Daoy (cell line): Measurements from ENCODE around the gene MOGAT1. TPM values are rescaled to one million over a fixed set of nuclear protein-coding genes. Genes with fewer than 3 reads are reported as not detected.
"Not testable (repeated sequence)": the region's sequence is repeated elsewhere in the genome, so short reads cannot be mapped to it uniquely, and the experiment has no call there.

Source experiments
- DNase-seq: peaks from one replicate; pipeline ENCODE4 v3.0.0-alpha.2; 2015; ENCODE audit warnings: low read depth
- total RNA-seq: library from RNA; depleted of rRNA; stranded (reverse); fragments of >200 nt; shearing (Covaris generic); gene quantifications from 2 replicates; pipeline ENCODE4 v1.2.3, GENCODE V29; 2014

MOGAT1 gene
- total RNA-seq, 1 experiment from 2014 or later: not detected

- peak; percentile 95 for DNase-seq
Measured at GRCh38 chr2:222709191-222709891, 37.9 kb downstream of the MOGAT1 start.

GRCh38 chr2:222710736-222711135 is 39.3 kb downstream of the MOGAT1 start:
- no peak for DNase-seq

- DNase-seq: no peak
Measured at GRCh38 chr2:222711315-222711940, 40.0 kb downstream of the MOGAT1 start.

DNA sequence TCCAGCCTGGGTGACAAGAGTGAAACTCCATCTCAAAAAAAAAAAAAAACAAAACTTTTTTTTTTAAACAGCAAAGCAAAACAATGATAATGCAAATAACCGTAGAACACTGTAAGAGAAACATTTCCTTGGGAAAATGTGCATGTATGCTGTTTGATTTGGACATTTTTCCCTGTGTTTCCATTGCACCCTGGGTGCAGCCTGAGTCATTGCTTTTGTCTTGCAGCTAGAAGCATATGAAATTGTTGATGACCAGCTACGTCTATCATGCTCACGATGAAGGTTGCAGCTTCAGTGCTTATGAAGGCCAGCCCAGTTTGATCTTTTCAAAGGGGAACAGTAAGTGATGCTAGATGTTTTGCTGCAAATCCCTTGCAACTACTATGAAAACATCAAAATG is 41.5 kb downstream of the MOGAT1 start:
- DNase-seq: no peak

DNA sequence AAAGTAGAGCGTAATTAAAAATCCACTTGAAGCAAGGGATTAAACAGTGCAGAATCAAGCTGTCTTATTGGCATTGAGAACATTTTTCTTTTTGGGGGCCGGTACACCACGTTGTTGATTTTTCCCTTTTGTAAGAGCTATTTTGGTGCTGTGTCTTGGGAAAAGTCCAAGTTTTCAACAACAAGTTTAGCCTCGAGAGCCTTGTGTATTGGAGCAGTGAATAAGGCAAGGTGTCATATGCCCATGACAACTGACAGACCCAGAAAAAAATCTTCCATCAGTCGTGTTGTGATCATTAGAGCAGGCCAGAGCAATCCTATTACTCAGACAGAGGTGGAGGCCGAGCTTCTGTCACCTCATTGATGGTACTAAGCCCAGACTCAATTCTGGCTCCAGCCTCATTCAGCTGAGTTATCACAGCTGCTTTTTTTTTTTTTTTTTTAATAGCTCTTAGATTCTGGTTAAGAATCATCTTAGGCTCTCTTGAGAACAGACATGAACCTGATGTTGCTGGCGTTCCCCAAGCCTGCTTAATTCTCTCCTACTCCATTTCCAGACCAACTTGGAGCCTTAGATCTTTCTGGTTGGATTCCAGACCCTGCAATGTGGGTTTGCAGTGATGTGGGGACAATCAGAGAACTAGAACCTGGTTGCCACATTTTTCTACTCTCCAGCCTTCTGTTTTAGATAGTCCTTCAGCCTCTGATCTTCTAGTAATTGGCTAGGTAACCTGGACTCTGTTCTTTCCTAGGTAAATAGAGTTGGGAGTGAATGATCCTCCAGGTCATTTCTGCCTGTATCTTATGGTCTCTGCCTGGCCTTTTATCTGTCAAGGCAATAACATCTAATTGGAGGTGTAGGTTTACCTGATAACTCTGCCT is 43.1 kb downstream of the MOGAT1 start:
- DNase-seq: no peak

DNA sequence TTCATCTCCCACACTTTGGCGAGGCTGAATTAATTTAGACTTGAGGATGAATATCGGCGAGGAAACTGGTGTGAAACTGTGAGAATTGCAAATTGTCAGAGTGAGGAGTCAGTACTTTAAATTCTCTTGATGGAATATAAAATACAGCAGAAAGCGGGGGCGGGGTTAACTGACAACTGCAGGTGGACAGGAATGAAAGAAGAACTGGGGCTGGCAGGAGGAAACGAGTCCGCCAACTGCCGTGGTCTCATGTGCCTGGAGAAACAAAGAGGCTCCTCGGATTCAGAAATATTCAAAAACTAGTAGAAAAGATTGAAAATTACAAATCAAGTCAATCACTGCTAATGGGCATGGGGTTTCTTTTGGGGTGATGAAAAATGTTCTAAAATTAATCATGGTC is 44.3 kb downstream of the MOGAT1 start:
- DNase-seq: no peak

GRCh38 chr2:222719787-222720186 is 48.3 kb downstream of the MOGAT1 start:
- not testable (repeated sequence) for DNase-seq

- not testable (repeated sequence) for DNase-seq
Measured at GRCh38 chr2:222721597-222721996, 50.1 kb downstream of the MOGAT1 start.

- no peak for DNase-seq
Measured at GRCh38 chr2:222722327-222722946, 51.0 kb downstream of the MOGAT1 start.

- DNase-seq: no peak
Measured at GRCh38 chr2:222724208-222724607, 52.8 kb downstream of the MOGAT1 start.

GRCh38 chr2:222728621-222729020 is 57.2 kb downstream of the MOGAT1 start:
- no peak for DNase-seq

DNA sequence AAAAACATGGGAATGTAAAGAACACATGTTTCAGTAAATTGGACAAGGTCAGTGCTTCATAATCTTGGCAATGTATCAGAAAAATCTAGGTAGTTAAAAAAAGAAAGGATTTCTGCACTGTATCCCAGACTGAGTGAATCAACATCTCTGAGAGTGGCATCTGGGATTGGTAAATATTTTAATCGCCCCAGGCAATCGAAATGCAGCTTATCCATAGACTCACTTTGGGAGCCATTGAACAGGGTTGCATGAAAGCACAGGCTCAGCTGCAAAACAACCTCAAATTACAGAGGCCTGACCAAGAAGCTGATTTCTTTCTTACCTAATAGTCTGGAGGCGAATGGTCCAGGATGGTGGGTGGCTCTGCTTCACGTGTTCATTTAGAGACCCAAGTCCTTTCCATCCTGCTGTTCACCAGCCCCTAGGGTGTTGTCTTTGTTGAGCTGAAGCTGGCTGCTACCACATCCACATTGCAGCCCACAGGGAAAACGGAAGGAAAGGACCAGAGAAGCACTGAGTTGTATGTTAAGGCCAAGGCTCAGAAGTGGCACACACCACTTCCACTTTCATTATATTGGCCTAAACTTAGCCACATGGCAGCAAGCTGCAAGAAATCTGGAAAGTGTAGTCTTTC is 59.0 kb downstream of the MOGAT1 start:
- DNase-seq: no peak

DNA sequence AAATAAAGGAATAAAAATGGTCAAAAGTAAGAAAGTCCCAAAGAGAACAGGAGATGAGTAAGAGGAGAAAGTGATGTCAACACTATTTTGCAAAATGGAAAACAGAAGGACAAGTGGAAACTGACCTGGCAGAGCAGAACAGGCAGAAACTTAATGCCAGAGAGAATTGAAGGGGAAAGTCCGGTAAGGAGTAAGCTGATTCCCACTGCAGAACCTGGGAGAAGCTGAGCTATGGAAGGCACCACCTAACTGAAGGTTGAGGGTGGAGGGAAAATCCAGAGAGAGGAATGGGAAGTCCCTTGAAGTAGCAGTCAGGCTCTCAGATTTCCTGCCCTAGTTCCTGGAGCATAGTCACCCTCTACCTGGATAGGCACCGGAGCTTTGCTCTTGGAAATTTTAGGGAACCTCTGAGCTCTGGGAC is 59.8 kb downstream of the MOGAT1 start:
- DNase-seq: no peak

- DNase-seq: no peak
Measured at GRCh38 chr2:222732489-222733178, 61.2 kb downstream of the MOGAT1 start.

- no peak for DNase-seq
Measured at GRCh38 chr2:222733470-222733845, 62.0 kb downstream of the MOGAT1 start.

DNA sequence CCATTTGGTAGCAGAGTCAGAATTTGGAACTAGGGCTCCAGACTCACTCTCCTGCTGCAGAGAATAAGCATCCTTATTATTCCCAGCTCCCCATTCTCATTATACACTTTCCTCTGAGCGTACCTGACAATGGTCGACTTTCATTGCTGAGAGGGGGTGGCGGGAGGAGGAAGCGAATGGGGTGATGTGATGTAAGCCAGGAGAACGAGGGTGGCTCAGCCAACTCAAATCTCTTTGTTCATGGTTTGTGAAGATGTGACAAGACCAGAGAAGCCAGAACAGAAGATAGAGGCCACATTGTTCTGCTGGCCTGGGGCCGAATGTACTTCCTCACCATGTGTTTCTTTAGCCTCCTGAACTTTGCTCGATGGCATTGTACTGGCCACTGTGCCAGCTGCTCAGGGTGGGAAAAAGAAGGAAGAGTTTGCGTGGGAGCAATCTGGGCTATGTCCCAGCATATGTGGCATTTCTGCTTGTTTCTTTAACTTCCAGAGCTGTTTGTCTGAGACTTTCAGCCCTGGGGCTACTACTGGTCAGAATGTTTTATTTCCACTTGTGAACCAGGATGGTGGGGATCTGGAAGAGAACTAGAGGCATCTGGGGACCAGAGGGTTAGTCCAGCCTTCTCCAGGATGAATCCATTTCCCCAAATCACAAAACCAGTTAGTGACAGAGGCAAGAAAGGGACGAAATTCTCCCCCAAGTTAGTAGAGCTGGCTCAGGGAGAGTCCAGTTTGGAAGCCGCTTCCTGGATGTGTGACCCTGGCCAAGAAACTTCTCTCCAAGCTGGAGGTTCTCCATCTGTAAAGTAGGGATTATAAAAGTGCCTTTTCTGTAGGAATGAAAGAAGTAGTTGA is 62.6 kb downstream of the MOGAT1 start:
- no peak for DNase-seq

DNA sequence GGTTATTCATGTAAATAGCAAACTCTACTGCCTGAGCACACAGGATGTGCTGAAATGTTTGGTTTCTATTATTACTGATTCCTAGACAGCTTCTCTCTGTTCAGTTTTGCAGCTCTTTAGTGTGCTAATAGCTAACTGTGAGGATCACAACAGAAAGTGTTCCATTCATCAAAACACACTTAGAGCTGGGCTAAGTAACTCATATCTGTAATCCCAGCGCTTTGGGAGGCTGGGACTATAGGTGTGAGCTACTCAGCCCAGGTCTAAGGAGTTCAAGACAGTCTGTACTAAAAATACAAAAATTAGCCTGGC is 63.2 kb downstream of the MOGAT1 start:
- DNase-seq: no peak

GRCh38 chr2:222736301-222736700 is 64.8 kb downstream of the MOGAT1 start:
- DNase-seq: no peak

GRCh38 chr2:222736924-222737323 is 65.5 kb downstream of the MOGAT1 start:
- no peak for DNase-seq

DNA sequence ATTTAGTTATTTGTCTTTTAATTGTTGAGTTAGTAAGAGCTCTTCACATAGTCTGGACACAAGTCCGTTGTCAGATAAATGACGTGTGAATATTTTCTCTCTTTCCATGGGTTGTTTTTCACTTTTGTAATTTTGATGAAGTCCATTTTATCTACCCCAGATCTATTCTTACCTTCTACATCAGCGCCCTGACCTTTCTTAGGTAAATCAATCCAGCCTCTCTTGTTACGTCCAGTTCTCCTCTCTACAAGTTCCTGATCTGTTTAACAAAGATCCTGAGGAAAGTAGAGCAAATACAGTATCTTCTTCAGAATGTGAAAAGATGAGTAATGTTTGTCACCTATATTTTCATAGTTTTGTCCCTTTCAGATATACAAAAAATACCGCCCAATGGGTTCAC is 66.9 kb downstream of the MOGAT1 start:
- DNase-seq: no peak
